ENCODE results near the gene INHBC.
"Not testable (repeated sequence)": the region's sequence is repeated elsewhere in the genome, so short reads cannot be mapped to it uniquely, and the experiment has no call there.

The INHBC gene

DNA sequence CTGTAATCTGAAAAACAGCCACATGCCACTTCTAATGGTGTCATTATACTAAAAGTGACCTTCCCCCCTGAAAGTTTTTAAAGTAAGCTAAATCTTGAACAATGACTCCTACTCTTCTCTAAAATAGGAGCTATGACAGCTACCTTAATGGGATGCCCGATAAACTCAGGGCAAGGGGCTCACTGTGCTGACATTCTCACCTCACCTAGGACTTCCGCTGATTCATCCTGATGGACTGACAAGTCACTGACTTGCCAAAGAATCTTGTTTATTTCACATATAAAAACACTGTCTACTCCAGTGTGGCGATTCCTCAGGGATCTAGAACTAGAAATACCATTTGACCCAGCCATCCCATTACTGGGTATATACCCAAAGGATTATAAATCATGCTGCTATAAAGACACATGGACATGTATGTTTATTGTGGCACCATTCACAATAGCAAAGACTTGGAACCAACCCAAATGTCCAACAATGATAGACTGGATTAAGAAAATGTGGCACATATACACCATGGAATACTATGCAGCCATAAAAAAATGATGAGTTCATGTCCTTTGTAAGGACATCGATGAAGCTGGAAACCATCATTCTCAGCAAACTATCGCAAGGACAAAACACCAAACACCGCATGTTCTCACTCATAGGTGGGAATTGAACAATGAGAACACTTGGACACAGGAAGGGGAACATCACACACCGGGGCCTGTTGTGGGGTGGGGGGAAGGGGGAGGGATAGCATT lies 34.7 kb upstream of the INHBC start:
- H2BK5ac ChIP-seq (ENCODE audit: low read length); H2BK120ac ChIP-seq (ENCODE audit: low read depth, low read length); H3K23ac ChIP-seq (ENCODE audit: low read depth, low read length, poor library complexity); H2BK12ac ChIP-seq (ENCODE audit: low read length); H2BK15ac ChIP-seq (ENCODE audit: low read length); H3K4ac ChIP-seq (ENCODE audit: low read length); H3K79me1 ChIP-seq (ENCODE audit: low read depth, low read length); H2AK5ac ChIP-seq (ENCODE audit: low read depth, low read length); H3K27ac ChIP-seq (replicated peaks; ENCODE audit: low read length); H4K91ac ChIP-seq (ENCODE audit: low read depth, low read length, poor library complexity); H3K27me3 ChIP-seq (ENCODE audit: control insufficient read depth in 3 of 3, insufficient read depth in 3 of 3, low read depth in 1 of 3, low read length in 3 of 3); H3K4me3 ChIP-seq (ENCODE audit: low read length in 2 of 2); H3K4me1 ChIP-seq (ENCODE audit: control insufficient read depth in 2 of 2, insufficient read depth in 1 of 2, low read depth in 1 of 2, low read length in 2 of 2); H3K4me2 ChIP-seq (ENCODE audit: insufficient read depth, low read length, poor library complexity, severe bottlenecking); H3K18ac ChIP-seq (ENCODE audit: low read length); H3K9ac ChIP-seq (ENCODE audit: low read depth, low read length, poor library complexity); H4K8ac ChIP-seq (ENCODE audit: low read depth, low read length); DNase-seq (ENCODE audit: low spot score); H2AFZ ChIP-seq (ENCODE audit: low read length); H3K14ac ChIP-seq (ENCODE audit: low read length); H3K9me3 ChIP-seq (replicated peaks in 1 of 2; ENCODE audit: control insufficient read depth in 2 of 2, insufficient read depth in 1 of 2, low read depth in 1 of 2, low read length in 2 of 2); H3K36me3 ChIP-seq (replicated peaks in 1 of 2; ENCODE audit: control insufficient read depth in 2 of 2, insufficient read depth in 2 of 2, low read length in 2 of 2): not testable (repeated sequence)
- no CpG with 5 or more reads among the region's 7 CpGs for WGBS, 2 donors (ENCODE audit: extremely low coverage in 2 of 2, insufficient read length in 2 of 2, insufficient replicate concordance in 1 of 2)

DNA sequence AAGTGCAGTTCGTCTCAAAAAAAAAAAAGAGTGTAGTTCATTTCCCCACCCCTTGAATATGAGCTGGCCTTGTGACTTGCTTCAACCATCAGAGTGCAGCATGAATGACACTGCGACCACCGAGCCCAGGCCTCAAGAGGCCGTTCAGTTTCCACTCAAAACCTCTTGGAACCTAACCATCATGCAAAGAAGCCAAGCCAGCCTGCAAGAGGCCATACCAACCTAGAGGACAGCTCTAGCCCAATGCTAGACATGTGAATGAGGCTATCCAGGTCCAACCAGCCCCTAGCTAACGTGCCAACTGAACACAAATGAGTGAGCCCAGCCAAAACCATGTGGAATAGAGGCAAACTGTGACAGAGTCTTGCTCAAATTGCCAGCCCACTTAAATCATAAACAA lies 33.4 kb upstream of the INHBC start:
- H3K4me1 ChIP-seq (ENCODE audit: control insufficient read depth in 2 of 2, insufficient read depth in 1 of 2, low read depth in 1 of 2, low read length in 2 of 2), result no peaks in the 10 kb centered on the region
- no peak overlapping the region for H2BK15ac ChIP-seq (ENCODE audit: low read length)
- no peak for DNase-seq (ENCODE audit: low spot score)
- no peak overlapping the region for H3K18ac ChIP-seq (ENCODE audit: low read length)
- H3K27me3 ChIP-seq (ENCODE audit: control insufficient read depth in 3 of 3, insufficient read depth in 3 of 3, low read depth in 1 of 3, low read length in 3 of 3), result no peaks in the 10 kb centered on the region
- no peak overlapping the region for H3K23ac ChIP-seq (ENCODE audit: low read depth, low read length, poor library complexity)
- H3K79me1 ChIP-seq (ENCODE audit: low read depth, low read length), result no peaks in the 10 kb centered on the region
- H3K9ac ChIP-seq (ENCODE audit: low read depth, low read length, poor library complexity), result no peak overlapping the region
- no peak overlapping the region for H2BK5ac ChIP-seq (ENCODE audit: low read length)
- H3K27ac ChIP-seq (replicated peaks; ENCODE audit: low read length), result no peak overlapping the region
- H3K4me2 ChIP-seq (ENCODE audit: insufficient read depth, low read length, poor library complexity, severe bottlenecking), result no peak overlapping the region
- WGBS, 2 donors (ENCODE audit: extremely low coverage in 2 of 2, insufficient read length in 2 of 2, insufficient replicate concordance in 1 of 2), result no CpG with 5 or more reads among the region's 5 CpGs
- H4K91ac ChIP-seq (ENCODE audit: low read depth, low read length, poor library complexity), result no peak overlapping the region
- H3K36me3 ChIP-seq (replicated peaks in 1 of 2; ENCODE audit: control insufficient read depth in 2 of 2, insufficient read depth in 2 of 2, low read length in 2 of 2), result no peaks in the 10 kb centered on the region
- no peak overlapping the region for H2BK120ac ChIP-seq (ENCODE audit: low read depth, low read length)
- no peak overlapping the region for H2AK5ac ChIP-seq (ENCODE audit: low read depth, low read length)
- no peak overlapping the region for H3K14ac ChIP-seq (ENCODE audit: low read length)
- H3K4ac ChIP-seq (ENCODE audit: low read length), result no peak overlapping the region
- no peak overlapping the region for H2BK12ac ChIP-seq (ENCODE audit: low read length)
- H4K8ac ChIP-seq (ENCODE audit: low read depth, low read length), result no peak overlapping the region
- H3K4me3 ChIP-seq (ENCODE audit: low read length in 2 of 2), result no peak overlapping the region
- no peak overlapping the region for H2AFZ ChIP-seq (ENCODE audit: low read length)
- H3K9me3 ChIP-seq (replicated peaks in 1 of 2; ENCODE audit: control insufficient read depth in 2 of 2, insufficient read depth in 1 of 2, low read depth in 1 of 2, low read length in 2 of 2), result no peaks in the 10 kb centered on the region

DNA sequence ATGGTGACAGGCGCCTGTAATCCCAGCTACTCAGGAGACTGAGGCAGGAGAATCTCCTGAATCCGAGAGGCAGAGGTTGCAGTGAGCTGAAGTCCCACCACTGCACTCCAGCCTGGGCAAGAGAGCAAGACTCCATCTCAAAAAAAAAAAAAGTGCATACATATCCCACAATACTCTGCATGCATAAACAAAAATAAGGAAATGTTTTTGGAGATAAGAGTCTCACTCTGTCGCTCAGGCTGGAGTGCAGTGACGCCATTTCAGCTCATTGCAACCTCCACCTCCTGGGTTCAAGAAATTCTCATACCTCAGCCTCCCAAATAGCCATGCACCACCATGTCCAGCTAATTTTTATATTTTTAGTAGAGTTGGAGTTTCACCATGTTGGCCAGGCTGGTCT lies 32.4 kb upstream of the INHBC start:
- not testable (repeated sequence) for DNase-seq (ENCODE audit: low spot score); H2BK15ac ChIP-seq (ENCODE audit: low read length); H3K18ac ChIP-seq (ENCODE audit: low read length); H3K23ac ChIP-seq (ENCODE audit: low read depth, low read length, poor library complexity); H3K4me2 ChIP-seq (ENCODE audit: insufficient read depth, low read length, poor library complexity, severe bottlenecking); H3K4ac ChIP-seq (ENCODE audit: low read length); H3K27ac ChIP-seq (replicated peaks; ENCODE audit: low read length); H3K4me3 ChIP-seq (ENCODE audit: low read length in 2 of 2); H2BK5ac ChIP-seq (ENCODE audit: low read length); H3K79me1 ChIP-seq (ENCODE audit: low read depth, low read length); H3K4me1 ChIP-seq (ENCODE audit: control insufficient read depth in 2 of 2, insufficient read depth in 1 of 2, low read depth in 1 of 2, low read length in 2 of 2); H2AFZ ChIP-seq (ENCODE audit: low read length); H4K8ac ChIP-seq (ENCODE audit: low read depth, low read length); H3K36me3 ChIP-seq (replicated peaks in 1 of 2; ENCODE audit: control insufficient read depth in 2 of 2, insufficient read depth in 2 of 2, low read length in 2 of 2); H3K9ac ChIP-seq (ENCODE audit: low read depth, low read length, poor library complexity); H3K9me3 ChIP-seq (replicated peaks in 1 of 2; ENCODE audit: control insufficient read depth in 2 of 2, insufficient read depth in 1 of 2, low read depth in 1 of 2, low read length in 2 of 2); H3K14ac ChIP-seq (ENCODE audit: low read length); H3K27me3 ChIP-seq (ENCODE audit: control insufficient read depth in 3 of 3, insufficient read depth in 3 of 3, low read depth in 1 of 3, low read length in 3 of 3); H2BK12ac ChIP-seq (ENCODE audit: low read length); H2AK5ac ChIP-seq (ENCODE audit: low read depth, low read length); H4K91ac ChIP-seq (ENCODE audit: low read depth, low read length, poor library complexity); H2BK120ac ChIP-seq (ENCODE audit: low read depth, low read length)
- WGBS, 2 donors (ENCODE audit: extremely low coverage in 2 of 2, insufficient read length in 2 of 2, insufficient replicate concordance in 1 of 2), result no CpG with 5 or more reads among the region's 4 CpGs

DNA sequence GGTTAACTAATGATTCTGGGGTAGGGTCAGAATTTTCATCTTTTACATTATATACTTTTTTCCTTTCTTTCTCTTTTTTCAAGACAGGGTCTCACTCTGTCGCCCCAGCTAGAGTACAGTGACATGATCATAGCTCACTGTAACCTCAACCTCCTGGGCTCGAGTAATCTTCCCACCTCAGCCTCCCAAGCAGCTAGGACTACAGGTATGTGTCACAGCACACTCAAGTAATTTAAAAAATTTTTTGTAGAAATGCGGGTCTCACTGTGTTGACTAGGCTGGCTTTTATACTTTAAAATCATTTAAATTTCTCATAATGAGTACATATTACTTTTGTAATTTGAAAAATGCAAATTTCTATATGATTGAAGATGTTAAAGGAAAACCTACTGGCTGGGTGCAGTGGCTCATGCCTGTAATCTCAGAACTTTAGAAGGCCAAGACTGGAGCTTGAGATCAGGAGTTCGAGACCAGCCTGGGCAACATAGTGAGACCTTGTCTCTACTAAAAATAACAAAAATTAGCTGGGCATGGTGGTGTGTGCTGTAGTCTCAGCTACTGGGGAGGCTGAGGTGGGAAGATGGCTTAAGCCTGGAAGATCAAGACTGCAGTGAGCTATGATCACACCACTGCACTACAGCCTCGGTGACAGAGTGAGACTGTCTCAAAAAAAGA lies 29.5 kb upstream of the INHBC start:
- no peak overlapping the region for H3K18ac ChIP-seq (ENCODE audit: low read length)
- H3K4me1 ChIP-seq (ENCODE audit: control insufficient read depth in 2 of 2, insufficient read depth in 1 of 2, low read depth in 1 of 2, low read length in 2 of 2), result no peaks in the 10 kb centered on the region
- no peaks in the 10 kb centered on the region for H3K36me3 ChIP-seq (replicated peaks in 1 of 2; ENCODE audit: control insufficient read depth in 2 of 2, insufficient read depth in 2 of 2, low read length in 2 of 2)
- H3K79me1 ChIP-seq (ENCODE audit: low read depth, low read length), result no peaks in the 10 kb centered on the region
- WGBS, 2 donors (ENCODE audit: extremely low coverage in 2 of 2, insufficient read length in 2 of 2, insufficient replicate concordance in 1 of 2), result no CpG with 5 or more reads among the region's 5 CpGs
- no peak overlapping the region for H3K4ac ChIP-seq (ENCODE audit: low read length)
- H2BK120ac ChIP-seq (ENCODE audit: low read depth, low read length), result no peak overlapping the region
- no peak overlapping the region for H3K23ac ChIP-seq (ENCODE audit: low read depth, low read length, poor library complexity)
- no peak overlapping the region for H2BK15ac ChIP-seq (ENCODE audit: low read length)
- DNase-seq (ENCODE audit: low spot score), result no peak
- H2AK5ac ChIP-seq (ENCODE audit: low read depth, low read length), result no peak overlapping the region
- no peak overlapping the region for H3K4me2 ChIP-seq (ENCODE audit: insufficient read depth, low read length, poor library complexity, severe bottlenecking)
- no peak overlapping the region for H2BK5ac ChIP-seq (ENCODE audit: low read length)
- no peak overlapping the region for H2AFZ ChIP-seq (ENCODE audit: low read length)
- H3K14ac ChIP-seq (ENCODE audit: low read length), result no peak overlapping the region
- H3K9ac ChIP-seq (ENCODE audit: low read depth, low read length, poor library complexity), result no peak overlapping the region
- H3K27ac ChIP-seq (replicated peaks; ENCODE audit: low read length), result no peak overlapping the region
- no peak overlapping the region for H4K91ac ChIP-seq (ENCODE audit: low read depth, low read length, poor library complexity)
- H3K9me3 ChIP-seq (replicated peaks in 1 of 2; ENCODE audit: control insufficient read depth in 2 of 2, insufficient read depth in 1 of 2, low read depth in 1 of 2, low read length in 2 of 2), result no peaks in the 10 kb centered on the region
- H4K8ac ChIP-seq (ENCODE audit: low read depth, low read length), result no peak overlapping the region
- no peak overlapping the region for H2BK12ac ChIP-seq (ENCODE audit: low read length)
- H3K4me3 ChIP-seq (ENCODE audit: low read length in 2 of 2), result no peak overlapping the region
- no peaks in the 10 kb centered on the region for H3K27me3 ChIP-seq (ENCODE audit: control insufficient read depth in 3 of 3, insufficient read depth in 3 of 3, low read depth in 1 of 3, low read length in 3 of 3)

Data from neuronal stem cell (in vitro differentiated cells).